ENCODE results near the gene SNAP25.

DNA sequence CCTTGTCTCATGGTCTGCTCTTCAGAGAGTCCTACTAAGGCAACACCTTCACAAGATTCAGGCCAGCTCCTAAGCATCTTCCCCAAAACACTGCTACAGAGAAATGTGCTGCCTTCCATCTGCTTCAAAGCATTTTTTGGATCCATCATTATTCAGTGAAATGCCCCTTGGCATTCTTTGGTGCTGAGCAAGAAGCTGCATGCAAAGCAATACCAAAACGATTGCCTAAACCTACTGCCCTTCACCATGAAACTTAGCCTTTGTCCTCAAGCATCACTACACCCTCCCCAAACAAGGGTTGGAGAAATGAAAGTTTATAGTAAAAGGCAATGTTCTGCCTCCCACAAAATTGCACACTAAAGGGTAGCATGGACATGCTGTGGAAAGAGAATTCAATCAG, 93.5 kb downstream of the SNAP25 start:
- TF ChIP-seq, protein P1, sequence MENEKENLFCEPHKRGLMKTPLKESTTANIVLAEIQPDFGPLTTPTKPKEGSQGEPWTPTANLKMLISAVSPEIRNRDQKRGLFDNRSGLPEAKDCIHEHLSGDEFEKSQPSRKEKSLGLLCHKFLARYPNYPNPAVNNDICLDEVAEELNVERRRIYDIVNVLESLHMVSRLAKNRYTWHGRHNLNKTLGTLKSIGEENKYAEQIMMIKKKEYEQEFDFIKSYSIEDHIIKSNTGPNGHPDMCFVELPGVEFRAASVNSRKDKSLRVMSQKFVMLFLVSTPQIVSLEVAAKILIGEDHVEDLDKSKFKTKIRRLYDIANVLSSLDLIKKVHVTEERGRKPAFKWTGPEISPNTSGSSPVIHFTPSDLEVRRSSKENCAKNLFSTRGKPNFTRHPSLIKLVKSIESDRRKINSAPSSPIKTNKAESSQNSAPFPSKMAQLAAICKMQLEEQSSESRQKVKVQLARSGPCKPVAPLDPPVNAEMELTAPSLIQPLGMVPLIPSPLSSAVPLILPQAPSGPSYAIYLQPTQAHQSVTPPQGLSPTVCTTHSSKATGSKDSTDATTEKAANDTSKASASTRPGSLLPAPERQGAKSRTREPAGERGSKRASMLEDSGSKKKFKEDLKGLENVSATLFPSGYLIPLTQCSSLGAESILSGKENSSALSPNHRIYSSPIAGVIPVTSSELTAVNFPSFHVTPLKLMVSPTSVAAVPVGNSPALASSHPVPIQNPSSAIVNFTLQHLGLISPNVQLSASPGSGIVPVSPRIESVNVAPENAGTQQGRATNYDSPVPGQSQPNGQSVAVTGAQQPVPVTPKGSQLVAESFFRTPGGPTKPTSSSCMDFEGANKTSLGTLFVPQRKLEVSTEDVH (IDR thresholded peaks at IDR 0.05; ENCODE audit: low read depth, partially characterized antibody), result no peak
- TF ChIP-seq NFIC (IDR thresholded peaks at IDR 0.05; ENCODE audit: low read depth, low read length), result no peak
- no peak for TF ChIP-seq EED (IDR thresholded peaks at IDR 0.05; ENCODE audit: low read depth)
- no peak for TF ChIP-seq SMC3 (IDR thresholded peaks at IDR 0.05; ENCODE audit: borderline replicate concordance, low read length)
- TF ChIP-seq, protein P2, sequence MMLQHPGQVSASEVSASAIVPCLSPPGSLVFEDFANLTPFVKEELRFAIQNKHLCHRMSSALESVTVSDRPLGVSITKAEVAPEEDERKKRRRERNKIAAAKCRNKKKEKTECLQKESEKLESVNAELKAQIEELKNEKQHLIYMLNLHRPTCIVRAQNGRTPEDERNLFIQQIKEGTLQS (IDR thresholded peaks at IDR 0.05; ENCODE audit: borderline replicate concordance, extremely low read depth, low read depth, low read length), result no peak
- TF ChIP-seq, protein P3, sequence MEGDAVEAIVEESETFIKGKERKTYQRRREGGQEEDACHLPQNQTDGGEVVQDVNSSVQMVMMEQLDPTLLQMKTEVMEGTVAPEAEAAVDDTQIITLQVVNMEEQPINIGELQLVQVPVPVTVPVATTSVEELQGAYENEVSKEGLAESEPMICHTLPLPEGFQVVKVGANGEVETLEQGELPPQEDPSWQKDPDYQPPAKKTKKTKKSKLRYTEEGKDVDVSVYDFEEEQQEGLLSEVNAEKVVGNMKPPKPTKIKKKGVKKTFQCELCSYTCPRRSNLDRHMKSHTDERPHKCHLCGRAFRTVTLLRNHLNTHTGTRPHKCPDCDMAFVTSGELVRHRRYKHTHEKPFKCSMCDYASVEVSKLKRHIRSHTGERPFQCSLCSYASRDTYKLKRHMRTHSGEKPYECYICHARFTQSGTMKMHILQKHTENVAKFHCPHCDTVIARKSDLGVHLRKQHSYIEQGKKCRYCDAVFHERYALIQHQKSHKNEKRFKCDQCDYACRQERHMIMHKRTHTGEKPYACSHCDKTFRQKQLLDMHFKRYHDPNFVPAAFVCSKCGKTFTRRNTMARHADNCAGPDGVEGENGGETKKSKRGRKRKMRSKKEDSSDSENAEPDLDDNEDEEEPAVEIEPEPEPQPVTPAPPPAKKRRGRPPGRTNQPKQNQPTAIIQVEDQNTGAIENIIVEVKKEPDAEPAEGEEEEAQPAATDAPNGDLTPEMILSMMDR (IDR thresholded peaks at IDR 0.05 in 2 of 3, conservative IDR thresholded peaks at IDR 0.05 in 1 of 3; ENCODE audit: control insufficient read depth in 2 of 3, extremely low read depth in 1 of 3, insufficient read depth in 1 of 3, low read depth in 3 of 3, low read length in 3 of 3), result no peak
- no peak for TF ChIP-seq POLR2AphosphoS5 (IDR thresholded peaks at IDR 0.05; ENCODE audit: low read length)
- TF ChIP-seq ASH2L (IDR thresholded peaks at IDR 0.05; ENCODE audit: borderline replicate concordance, low read depth), result no peak
- TF ChIP-seq CREM (IDR thresholded peaks at IDR 0.05; ENCODE audit: low read depth), result no peak
